ENCODE data around the gene KIFAP3. TPM values are rescaled to one million over a fixed set of nuclear protein-coding genes. Genes with fewer than 3 reads are reported as not detected.

KIFAP3 gene
- total and polyA plus RNA-seq, 2 of the 8 experiments (the other 6 are each of a cell fraction or from before 2014, with no cell fraction given) = 1.3 to 3.2 TPM

GRCh38 chr1:170073893-170074249 is 624 bp downstream of the KIFAP3 start (continued):
- TF ChIP-seq CEBPB (IDR thresholded peaks at IDR 0.05; ENCODE audit: low read depth, low read length) (no peak), RNF2 (IDR thresholded peaks at IDR 0.05; ENCODE audit: borderline replicate concordance, low read depth, low read length, missing control alignments, poor library complexity, severe bottlenecking) (no peak), HDAC2 (IDR thresholded peaks at IDR 0.05; ENCODE audit: borderline replicate concordance in 1 of 2, low read depth in 2 of 2, low read length in 2 of 2) (no peak)

All from H1 (cell line).